Limb (tissue), 2 donors: ENCODE data around the gene ALCAM.

Experiments used
- DNase-seq, 2 donors: peaks; one replicate each; pipeline ENCODE4 v3.0.0-alpha.2; 2016; ENCODE audit errors: extremely low spot score in 2 of 2

Gene ALCAM

DNA sequence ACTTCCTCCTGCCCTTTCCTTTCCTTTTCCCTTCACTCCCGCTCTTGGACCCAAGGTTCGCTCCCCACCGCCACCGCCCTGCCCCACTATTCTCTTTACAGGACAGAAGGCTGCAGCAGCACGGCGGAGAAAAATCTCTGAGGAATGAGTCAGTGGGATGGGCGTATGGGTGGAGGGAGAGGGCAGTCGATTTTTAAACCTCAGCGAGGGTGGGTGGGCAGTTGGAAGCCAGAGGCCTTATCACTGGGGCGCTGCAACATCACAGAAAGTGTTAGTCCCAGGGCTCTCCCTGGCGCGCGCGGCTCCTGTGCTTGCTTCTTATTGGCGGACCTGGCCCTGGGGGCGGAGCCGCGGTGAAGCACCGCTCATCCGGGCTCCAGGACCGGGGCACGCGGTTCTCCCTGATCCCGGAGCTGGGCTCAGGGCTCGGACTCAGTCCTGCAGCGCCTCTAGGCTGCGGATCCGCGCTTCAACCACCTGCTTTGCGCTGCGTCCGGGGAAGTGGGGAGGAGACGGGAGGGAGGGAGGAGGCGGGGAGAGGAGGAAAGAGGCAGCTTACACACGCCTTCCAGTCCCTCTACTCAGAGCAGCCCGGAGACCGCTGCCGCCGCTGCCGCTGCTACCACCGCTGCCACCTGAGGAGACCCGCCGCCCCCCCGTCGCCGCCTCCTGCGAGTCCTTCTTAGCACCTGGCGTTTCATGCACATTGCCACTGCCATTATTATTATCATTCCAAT lies at the start of gene ALCAM:
Gene ALCAM, plus strand, starts transcription at position 584 of the 737 bp plus-strand sequence.
- DNase-seq = peak; percentile 91 to 93

- DNase-seq = no peak
Measured at GRCh38 chr3:105317841-105318240, 48.9 kb upstream of the ALCAM start.

- DNase-seq = no peak
Measured at GRCh38 chr3:105322570-105323273, 44.0 kb upstream of the ALCAM start.

DNA sequence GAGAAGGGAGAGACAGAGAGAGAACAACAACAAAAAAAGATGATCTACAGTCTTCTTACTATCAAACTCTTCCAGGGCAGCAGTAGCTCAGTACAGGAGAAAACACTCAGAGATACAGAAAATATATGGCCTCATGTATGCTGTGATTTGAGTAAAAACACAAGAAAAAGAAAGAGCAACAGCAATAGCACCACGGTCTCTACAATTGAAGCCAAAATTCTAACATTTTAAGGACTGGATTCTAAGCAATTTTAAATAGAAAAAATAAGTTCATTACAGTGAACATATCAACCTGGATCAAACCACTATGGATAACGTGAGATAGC lies 43.5 kb upstream of the ALCAM start:
- DNase-seq = no peak

- no peak for DNase-seq
Measured at GRCh38 chr3:105324951-105325350, 41.8 kb upstream of the ALCAM start.

GRCh38 chr3:105327662-105328337 lies 38.9 kb upstream of the ALCAM start:
- DNase-seq = no peak

- no peak for DNase-seq
Measured at GRCh38 chr3:105328338-105328730, 38.4 kb upstream of the ALCAM start.

GRCh38 chr3:105332961-105333360 lies 33.7 kb upstream of the ALCAM start:
- no peak for DNase-seq

DNA sequence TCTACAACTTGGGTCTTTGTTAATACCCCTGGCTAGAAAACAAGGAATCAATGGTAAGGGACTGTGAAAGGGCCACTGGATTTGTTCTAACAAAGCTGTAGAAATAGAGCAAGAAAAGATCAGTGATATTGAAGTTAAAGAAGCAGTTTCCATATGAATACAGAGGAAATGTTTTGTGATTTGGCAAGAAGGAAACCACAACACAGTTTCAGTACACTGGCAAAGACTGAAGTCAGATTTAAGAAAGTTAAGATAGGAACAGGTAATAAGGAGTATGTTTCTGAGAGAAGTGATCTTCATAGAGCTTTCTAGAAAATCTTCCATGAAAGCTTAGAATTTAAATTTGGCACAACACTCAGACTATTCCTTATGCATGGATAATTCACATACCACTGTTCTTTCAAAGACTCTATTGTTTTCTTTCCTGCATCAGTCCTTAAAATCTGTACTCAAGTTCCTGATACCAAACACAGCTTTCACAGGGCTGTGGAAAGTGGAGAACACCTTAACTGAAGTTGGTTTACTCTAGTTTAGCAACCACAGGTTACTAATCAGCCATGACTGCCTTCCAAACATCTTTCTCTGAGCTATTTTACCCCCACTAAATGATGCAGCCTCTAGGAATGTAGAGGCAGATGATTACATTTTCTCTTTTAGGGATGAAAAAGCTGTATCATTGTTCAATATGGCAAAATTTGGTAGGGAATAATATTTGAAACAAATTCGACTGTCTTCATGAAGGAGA lies 32.4 kb upstream of the ALCAM start:
- DNase-seq = no peak

DNA sequence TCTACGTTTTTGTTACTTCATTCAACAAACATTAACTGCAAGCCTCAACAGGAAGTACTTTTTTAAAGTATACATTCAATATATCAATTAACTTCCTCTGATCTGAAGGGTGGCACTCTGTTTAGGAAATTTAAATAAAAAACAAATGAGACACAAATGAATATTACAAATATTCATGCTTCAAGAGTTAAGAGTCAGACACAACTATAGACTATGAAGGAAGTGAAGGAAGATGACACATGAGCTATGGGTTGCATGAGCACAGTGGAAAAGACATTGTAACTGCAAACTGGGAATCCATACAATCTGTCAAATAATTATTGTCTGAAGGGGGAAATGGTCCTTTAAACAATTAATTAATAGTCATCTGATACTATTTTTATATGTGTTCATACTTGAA lies 26.8 kb upstream of the ALCAM start:
- no peak for DNase-seq

DNA sequence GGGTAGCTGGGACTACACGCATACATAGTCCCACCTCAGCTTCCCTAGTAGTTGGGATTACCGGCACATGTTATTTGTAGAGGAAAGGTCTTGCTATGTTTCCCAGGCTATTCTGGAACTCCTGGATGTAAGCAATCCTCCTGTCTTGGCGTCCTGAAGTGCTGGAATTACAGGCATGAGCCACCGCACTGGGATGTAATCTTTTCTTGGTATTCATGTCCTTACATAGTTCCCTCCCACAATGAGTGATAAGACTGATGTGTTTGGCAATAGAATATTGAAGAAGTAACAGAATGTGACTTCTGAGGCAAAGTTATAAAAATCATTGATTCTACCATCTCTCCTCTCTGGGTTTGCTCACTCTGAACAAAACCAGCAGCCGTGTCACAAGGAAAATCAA lies 22.7 kb upstream of the ALCAM start:
- no peak for DNase-seq

DNA sequence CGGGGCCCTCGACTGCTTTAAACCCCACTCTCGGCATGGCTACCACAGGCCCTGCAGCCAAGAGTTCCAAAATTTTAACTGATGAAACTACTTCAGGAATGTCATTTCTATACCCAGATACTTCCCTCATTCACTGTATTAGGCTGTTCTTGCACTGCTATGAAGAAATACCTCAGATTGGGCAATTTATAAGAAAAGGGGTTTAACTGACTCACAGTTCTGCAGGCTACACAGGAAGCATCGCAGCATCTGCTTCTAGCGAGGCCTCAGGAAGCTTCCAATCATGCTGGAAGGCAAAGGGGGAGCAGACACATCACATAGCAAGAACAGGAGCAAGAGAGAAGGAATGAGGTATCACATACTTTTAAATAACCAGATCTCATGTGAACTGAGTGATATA lies 21.6 kb upstream of the ALCAM start:
- no peak for DNase-seq

GRCh38 chr3:105347625-105348302 lies 18.9 kb upstream of the ALCAM start:
- no peak for DNase-seq

DNA sequence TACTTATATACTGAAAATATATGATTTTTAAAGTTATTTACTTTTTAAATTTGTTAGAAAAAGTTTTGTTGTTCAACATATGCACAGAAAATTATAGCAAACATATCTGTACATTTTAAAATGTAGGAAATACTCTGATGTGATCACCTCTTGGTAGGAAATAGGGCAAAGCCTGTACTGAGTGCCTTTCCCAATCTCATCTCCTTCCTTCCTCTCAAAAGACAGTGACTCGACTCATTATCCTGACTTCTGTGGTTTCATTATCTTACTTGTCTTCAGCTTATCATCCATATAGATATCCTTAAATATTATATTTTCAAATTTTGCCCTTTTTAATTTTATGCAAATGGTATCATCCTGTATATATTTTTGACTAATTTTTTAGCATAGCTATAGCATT lies 18.4 kb upstream of the ALCAM start:
- no peak for DNase-seq

DNA sequence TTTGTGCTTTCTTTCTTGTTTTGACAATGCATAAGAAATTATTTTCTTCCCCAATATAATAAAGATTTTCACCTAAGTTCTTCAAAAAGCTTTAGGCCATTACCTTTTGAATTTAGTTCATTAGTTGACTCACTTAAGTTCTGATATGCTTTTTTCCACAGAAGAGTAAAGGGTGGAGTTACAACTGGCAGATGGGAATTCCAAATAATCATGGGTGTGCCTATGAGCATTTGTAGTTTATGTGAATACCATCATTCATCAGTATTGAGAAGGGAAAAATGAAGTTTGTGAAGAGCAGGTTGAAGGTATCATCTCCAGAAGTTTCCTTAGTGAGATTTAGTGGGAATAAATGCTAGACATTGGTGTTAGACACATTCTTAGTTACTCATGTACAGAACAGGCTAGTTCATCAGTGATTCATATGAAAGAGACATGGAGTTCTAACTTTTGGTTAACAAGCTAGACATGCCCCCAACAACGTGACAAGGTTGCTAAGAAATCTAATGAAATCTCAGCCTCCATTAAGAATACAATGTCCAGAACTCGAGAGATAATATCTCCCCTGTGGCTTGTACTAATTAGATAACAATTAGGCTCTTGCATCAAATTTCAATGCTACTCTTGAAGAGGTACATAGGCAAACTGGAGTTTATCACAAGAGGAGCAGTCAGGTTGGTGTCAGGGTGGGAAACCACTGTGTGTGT lies 16.9 kb upstream of the ALCAM start:
- DNase-seq = no peak

- no peak for DNase-seq
Measured at GRCh38 chr3:105351821-105352220, 14.9 kb upstream of the ALCAM start.

DNA sequence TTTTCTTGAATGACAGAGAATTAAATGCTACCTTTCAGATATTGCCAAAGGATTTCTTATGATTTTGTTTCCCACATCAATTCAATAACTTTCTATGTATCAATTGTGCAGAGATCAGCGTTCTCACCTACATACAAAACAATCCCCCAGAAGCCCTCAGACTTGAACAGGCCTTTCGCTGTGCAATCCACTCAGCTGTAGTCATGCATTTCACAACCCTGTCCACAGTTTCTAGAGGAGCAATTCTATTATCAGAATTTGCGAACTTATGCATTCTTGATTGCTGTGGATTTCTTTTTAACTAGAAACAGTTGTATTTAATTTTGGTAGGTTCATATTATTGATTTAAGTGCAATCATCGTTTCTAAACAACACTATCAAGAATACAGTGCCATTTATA lies 13.7 kb upstream of the ALCAM start:
- no peak for DNase-seq

GRCh38 chr3:105353485-105354161 lies 13.1 kb upstream of the ALCAM start:
- peak in 1 of 2 donors; percentile 60 for DNase-seq

- no peak for DNase-seq
Measured at GRCh38 chr3:105354429-105354828, 12.3 kb upstream of the ALCAM start.

- no peak for DNase-seq
Measured at GRCh38 chr3:105355408-105356061, 11.2 kb upstream of the ALCAM start.
